K562 (cell line): ENCODE data around the gene SPG21. TPM values are rescaled to one million over a fixed set of nuclear protein-coding genes. Genes with fewer than 3 reads are reported as not detected.

ENCODE experiments used
- EGR1 ChIP-seq: fragments of 450-650 bp; conservative IDR thresholded peaks from 2 replicates; pipeline ENCODE4 v1.6.1; 2017; ENCODE audit warnings: mild to moderate bottlenecking
- ELF1 ChIP-seq: fragments of 200-800 bp; sonication (Bioruptor generic); IDR thresholded peaks from 2 replicates; pipeline ENCODE4 v1.6.1; 2016; ENCODE audit warnings: missing genetic modification characterization, missing compliant biosample characterization
- RAD21 ChIP-seq, 2 experiments: fragments of 250-450 bp in 1 of 2; fragments of 450-650 bp in 1 of 2; sonication (Bioruptor Pico) in 1 of 2; formaldehyde crosslinking in 1 of 2; IDR thresholded peaks in 1 of 2; conservative IDR thresholded peaks in 1 of 2; 2 replicates each; pipeline versions ENCODE4 v1.4.0 to v1.8.0; 2020 to 2022; ENCODE audit warnings: mild to moderate bottlenecking in 2 of 2, moderate library complexity in 1 of 2
- SMC3 ChIP-seq: conservative IDR thresholded peaks from 2 replicates; pipeline ENCODE4 v1.6.1; 2011; ENCODE audit warnings: low read depth, low read length, improper control_type of control experiment; ENCODE audit not compliant: insufficient read depth
- ZNF354B ChIP-seq: fragments of 250-450 bp; sonication (Bioruptor Pico); IDR thresholded peaks from 2 replicates; pipeline ENCODE4 v1.4.0; 2020
- ZNF583 ChIP-seq: fragments of 250-450 bp; sonication (Bioruptor Pico); IDR thresholded peaks from 2 replicates; pipeline ENCODE4 v1.4.0; 2020
- polyA plus RNA-seq, 8 experiments: library from polyadenylated mRNA; depleted of rRNA in 4 of 8; stranded (reverse) in 5 of 8; unstranded in 3 of 8; fragments of >200 nt; fragmentation: Nextera tagmentation in 2 of 8; fragmentation: Illumina TruSeq in 1 of 8; extraction: Ambion mirVana in 2 of 8; extraction: Trizol in 1 of 8; gene quantifications; 2 replicates each; pipeline versions ENCODE4 v1.2.1 to v1.2.3, GENCODE V29; 2011 to 2014; ENCODE audit warnings: inconsistent platforms in 1 of 8, missing spikeins in 1 of 8
- total RNA-seq, 7 experiments: library from RNA; depleted of rRNA in 6 of 7; stranded (reverse); fragments of >200 nt in 6 of 7; fragmentation: Illumina TruSeq in 2 of 7; extraction: Trizol in 2 of 7; gene quantifications; 2 replicates each; pipeline versions ENCODE4 v1.2.1 to v1.2.3, GENCODE V29; 2011 to 2021; ENCODE audit warnings: low replicate concordance in 1 of 7
- TF ChIP-seq, protein P1 (sequence below): fragments of 450-650 bp; IDR thresholded peaks from 2 replicates; pipeline ENCODE4 v1.6.1; 2018; ENCODE audit warnings: mild to moderate bottlenecking, low read depth; ENCODE audit not compliant: partially characterized antibody
- TF ChIP-seq, protein P2 (sequence below): fragments of 450-650 bp; IDR thresholded peaks from 2 replicates; pipeline ENCODE4 v1.7.1; 2018; ENCODE audit warnings: mild to moderate bottlenecking, low read depth; ENCODE audit not compliant: partially characterized antibody

The SPG21 gene
- total and polyA plus RNA-seq, 9 of the 15 experiments (the other 6 are each of a cell fraction or from before 2014, with no cell fraction given), result 22.8 to 98.8 (median 65.1) TPM

DNA sequence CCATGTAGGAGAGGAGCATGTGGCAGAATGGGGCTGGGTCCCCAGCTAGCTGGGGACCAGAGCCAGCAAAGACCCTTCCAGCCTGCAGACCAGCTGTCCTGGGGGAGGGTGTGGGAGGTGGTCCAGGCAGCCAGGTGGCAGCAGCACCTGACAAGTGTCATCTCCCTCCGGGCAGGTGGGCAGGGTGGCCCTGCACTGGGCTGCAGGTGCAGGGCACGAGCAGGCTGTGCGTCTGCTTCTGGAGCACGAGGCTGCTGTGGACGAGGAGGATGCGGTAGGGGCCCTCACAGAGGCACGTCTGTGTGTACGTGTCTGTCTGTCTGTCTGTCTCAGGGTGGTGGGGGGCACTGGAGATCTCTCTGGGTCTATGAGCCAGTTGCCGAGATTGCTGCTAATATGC, 72.5 kb downstream of the SPG21 start (continued):
- TF ChIP-seq, protein P1, sequence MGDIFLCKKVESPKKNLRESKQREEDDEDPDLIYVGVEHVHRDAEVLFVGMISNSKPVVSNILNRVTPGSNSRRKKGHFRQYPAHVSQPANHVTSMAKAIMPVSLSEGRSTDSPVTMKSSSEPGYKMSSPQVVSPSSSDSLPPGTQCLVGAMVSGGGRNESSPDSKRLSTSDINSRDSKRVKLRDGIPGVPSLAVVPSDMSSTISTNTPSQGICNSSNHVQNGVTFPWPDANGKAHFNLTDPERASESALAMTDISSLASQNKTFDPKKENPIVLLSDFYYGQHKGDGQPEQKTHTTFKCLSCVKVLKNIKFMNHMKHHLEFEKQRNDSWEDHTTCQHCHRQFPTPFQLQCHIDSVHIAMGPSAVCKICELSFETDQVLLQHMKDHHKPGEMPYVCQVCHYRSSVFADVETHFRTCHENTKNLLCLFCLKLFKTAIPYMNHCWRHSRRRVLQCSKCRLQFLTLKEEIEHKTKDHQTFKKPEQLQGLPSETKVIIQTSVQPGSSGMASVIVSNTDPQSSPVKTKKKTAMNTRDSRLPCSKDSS, result no peak
- TF ChIP-seq ZNF354B (CRISPR knock-in tag), result no peak
- TF ChIP-seq EGR1, result no peak
- TF ChIP-seq SMC3, result no peak
- no peak for TF ChIP-seq ZNF583
- TF ChIP-seq RAD21 (CRISPR knock-in tag; conservative IDR thresholded peaks at IDR 0.05 in 1 of 2, IDR thresholded peaks at IDR 0.05 in 1 of 2), result no peak
- TF ChIP-seq, protein P2, sequence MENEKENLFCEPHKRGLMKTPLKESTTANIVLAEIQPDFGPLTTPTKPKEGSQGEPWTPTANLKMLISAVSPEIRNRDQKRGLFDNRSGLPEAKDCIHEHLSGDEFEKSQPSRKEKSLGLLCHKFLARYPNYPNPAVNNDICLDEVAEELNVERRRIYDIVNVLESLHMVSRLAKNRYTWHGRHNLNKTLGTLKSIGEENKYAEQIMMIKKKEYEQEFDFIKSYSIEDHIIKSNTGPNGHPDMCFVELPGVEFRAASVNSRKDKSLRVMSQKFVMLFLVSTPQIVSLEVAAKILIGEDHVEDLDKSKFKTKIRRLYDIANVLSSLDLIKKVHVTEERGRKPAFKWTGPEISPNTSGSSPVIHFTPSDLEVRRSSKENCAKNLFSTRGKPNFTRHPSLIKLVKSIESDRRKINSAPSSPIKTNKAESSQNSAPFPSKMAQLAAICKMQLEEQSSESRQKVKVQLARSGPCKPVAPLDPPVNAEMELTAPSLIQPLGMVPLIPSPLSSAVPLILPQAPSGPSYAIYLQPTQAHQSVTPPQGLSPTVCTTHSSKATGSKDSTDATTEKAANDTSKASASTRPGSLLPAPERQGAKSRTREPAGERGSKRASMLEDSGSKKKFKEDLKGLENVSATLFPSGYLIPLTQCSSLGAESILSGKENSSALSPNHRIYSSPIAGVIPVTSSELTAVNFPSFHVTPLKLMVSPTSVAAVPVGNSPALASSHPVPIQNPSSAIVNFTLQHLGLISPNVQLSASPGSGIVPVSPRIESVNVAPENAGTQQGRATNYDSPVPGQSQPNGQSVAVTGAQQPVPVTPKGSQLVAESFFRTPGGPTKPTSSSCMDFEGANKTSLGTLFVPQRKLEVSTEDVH, result no peak
- TF ChIP-seq ELF1 (tag), result no peak
